ENCODE data around the gene WWC1. TPM values are rescaled to one million over a fixed set of nuclear protein-coding genes. Genes with fewer than 3 reads are reported as not detected.
"Not testable (repeated sequence)": the region's sequence is repeated elsewhere in the genome, so short reads cannot be mapped to it uniquely, and the experiment has no call there.

The WWC1 gene
- total RNA-seq, 1 donor from 2014 or later = 48.6 TPM

GRCh38 chr5:168434746-168435321, 143.4 kb downstream of the WWC1 start:
- H3K4me3 Mint-ChIP-seq (ENCODE audit: unreplicated experiment) = no peak overlapping the region
- Histone ChIP-seq H4K20me1 (ENCODE audit: insufficient read depth, low read length) (no peaks in the 10 kb centered on the region), H3K4me3 (ENCODE audit: insufficient read depth, low read depth, low read length) (no peak overlapping the region), H2AFZ (ENCODE audit: low read depth, low read length) (no peak overlapping the region), H3K36me3 (ENCODE audit: insufficient read depth, low read length) (no peaks in the 10 kb centered on the region), H3K27ac (ENCODE audit: low read depth, low read length) (peak overlapping the region; percentile 0), H3K27me3 (ENCODE audit: insufficient read depth, low read length) (no peaks in the 10 kb centered on the region), H3K4me1 (ENCODE audit: insufficient read depth, low read length) (peaks cover 13% of the 10 kb centered on the region), H3K9me3 (ENCODE audit: insufficient read depth, low read depth, low read length) (no peaks in the 10 kb centered on the region), H3K79me2 (ENCODE audit: insufficient read depth, low read length) (no peaks in the 10 kb centered on the region), H3K4me2 (ENCODE audit: low read length) (peak overlapping the region; percentile 6), H3K9ac (ENCODE audit: low read length) (no peak overlapping the region)
- FAIRE-seq (peak; percentile 73), DNase-seq (ENCODE audit: low read depth) (peak; percentile 71)
- H3K27ac Mint-ChIP-seq (ENCODE audit: unreplicated experiment) = peak overlapping the region; percentile 43
- TF ChIP-seq CTCF (IDR thresholded peaks at IDR 0.05; ENCODE audit: insufficient read depth, low read depth, low read length) = no peak
- TF ChIP-seq EZH2 (IDR thresholded peaks at IDR 0.05; ENCODE audit: insufficient read depth, low read length) = no peak
- H3K9me3 Mint-ChIP-seq (ENCODE audit: unreplicated experiment) = no peaks in the 10 kb centered on the region
- peaks cover 16% of the 10 kb centered on the region for H3K4me1 Mint-ChIP-seq (ENCODE audit: low read depth, unreplicated experiment)
- no peaks in the 10 kb centered on the region for H3K27me3 Mint-ChIP-seq (ENCODE audit: low read depth, unreplicated experiment)
- peaks cover 38% of the 10 kb centered on the region for H3K36me3 Mint-ChIP-seq (ENCODE audit: low read depth, unreplicated experiment)

GRCh38 chr5:168435340-168435739, 143.9 kb downstream of the WWC1 start:
- not testable (repeated sequence) for DNase-seq (ENCODE audit: low read depth); H3K9me3 ChIP-seq (ENCODE audit: insufficient read depth, low read depth, low read length); H3K4me3 ChIP-seq (ENCODE audit: insufficient read depth, low read depth, low read length); H3K79me2 ChIP-seq (ENCODE audit: insufficient read depth, low read length); H4K20me1 ChIP-seq (ENCODE audit: insufficient read depth, low read length); H2AFZ ChIP-seq (ENCODE audit: low read depth, low read length); H3K27me3 Mint-ChIP-seq (ENCODE audit: low read depth, unreplicated experiment); H3K4me3 Mint-ChIP-seq (ENCODE audit: unreplicated experiment); H3K27me3 ChIP-seq (ENCODE audit: insufficient read depth, low read length); H3K27ac ChIP-seq (ENCODE audit: low read depth, low read length); H3K36me3 ChIP-seq (ENCODE audit: insufficient read depth, low read length); H3K9ac ChIP-seq (ENCODE audit: low read length); FAIRE-seq; H3K9me3 Mint-ChIP-seq (ENCODE audit: unreplicated experiment); H3K4me2 ChIP-seq (ENCODE audit: low read length)
- H3K27ac Mint-ChIP-seq (ENCODE audit: unreplicated experiment) = peak overlapping the region; percentile 85
- peaks cover 38% of the 10 kb centered on the region for H3K36me3 Mint-ChIP-seq (ENCODE audit: low read depth, unreplicated experiment)
- H3K4me1 Mint-ChIP-seq (ENCODE audit: low read depth, unreplicated experiment) = peaks cover 16% of the 10 kb centered on the region
- H3K4me1 ChIP-seq (ENCODE audit: insufficient read depth, low read length) = peaks cover 13% of the 10 kb centered on the region

- no peak for TF ChIP-seq CTCF (IDR thresholded peaks at IDR 0.05; ENCODE audit: insufficient read depth, low read depth, low read length)
- TF ChIP-seq EZH2 (IDR thresholded peaks at IDR 0.05; ENCODE audit: insufficient read depth, low read length) = no peak
- Histone ChIP-seq H2AFZ (ENCODE audit: low read depth, low read length) (no peak overlapping the region), H3K4me3 (ENCODE audit: insufficient read depth, low read depth, low read length) (no peak overlapping the region), H3K9me3 (ENCODE audit: insufficient read depth, low read depth, low read length) (no peaks in the 10 kb centered on the region), H4K20me1 (ENCODE audit: insufficient read depth, low read length) (no peaks in the 10 kb centered on the region), H3K9ac (ENCODE audit: low read length) (no peak overlapping the region), H3K27me3 (ENCODE audit: insufficient read depth, low read length) (no peaks in the 10 kb centered on the region), H3K27ac (ENCODE audit: low read depth, low read length) (no peak overlapping the region), H3K36me3 (ENCODE audit: insufficient read depth, low read length) (no peaks in the 10 kb centered on the region), H3K4me2 (ENCODE audit: low read length) (no peak overlapping the region), H3K79me2 (ENCODE audit: insufficient read depth, low read length) (no peaks in the 10 kb centered on the region), H3K4me1 (ENCODE audit: insufficient read depth, low read length) (peaks cover 13% of the 10 kb centered on the region)
- Mint-ChIP-seq H3K9me3 (ENCODE audit: unreplicated experiment) (no peaks in the 10 kb centered on the region), H3K4me3 (ENCODE audit: unreplicated experiment) (no peak overlapping the region), H3K4me1 (ENCODE audit: low read depth, unreplicated experiment) (peaks cover 19% of the 10 kb centered on the region), H3K27me3 (ENCODE audit: low read depth, unreplicated experiment) (no peaks in the 10 kb centered on the region), H3K36me3 (ENCODE audit: low read depth, unreplicated experiment) (peaks cover 29% of the 10 kb centered on the region), H3K27ac (ENCODE audit: unreplicated experiment) (no peak overlapping the region)
- FAIRE-seq = no peak
- DNase-seq (ENCODE audit: low read depth) = no peak
Observed at GRCh38 chr5:168438349-168438748, 146.9 kb downstream of the WWC1 start.
